Kidney tubule cell (primary cell): ENCODE measurements around the gene FAM89B.
"Not testable (repeated sequence)": the region's sequence is repeated elsewhere in the genome, so short reads cannot be mapped to it uniquely, and the experiment has no call there.

ENCODE experiments used
- DNase-seq: peaks from one replicate; pipeline ENCODE4 v3.0.0-alpha.2; 2018; ENCODE audit warnings: low spot score

The FAM89B gene

DNA sequence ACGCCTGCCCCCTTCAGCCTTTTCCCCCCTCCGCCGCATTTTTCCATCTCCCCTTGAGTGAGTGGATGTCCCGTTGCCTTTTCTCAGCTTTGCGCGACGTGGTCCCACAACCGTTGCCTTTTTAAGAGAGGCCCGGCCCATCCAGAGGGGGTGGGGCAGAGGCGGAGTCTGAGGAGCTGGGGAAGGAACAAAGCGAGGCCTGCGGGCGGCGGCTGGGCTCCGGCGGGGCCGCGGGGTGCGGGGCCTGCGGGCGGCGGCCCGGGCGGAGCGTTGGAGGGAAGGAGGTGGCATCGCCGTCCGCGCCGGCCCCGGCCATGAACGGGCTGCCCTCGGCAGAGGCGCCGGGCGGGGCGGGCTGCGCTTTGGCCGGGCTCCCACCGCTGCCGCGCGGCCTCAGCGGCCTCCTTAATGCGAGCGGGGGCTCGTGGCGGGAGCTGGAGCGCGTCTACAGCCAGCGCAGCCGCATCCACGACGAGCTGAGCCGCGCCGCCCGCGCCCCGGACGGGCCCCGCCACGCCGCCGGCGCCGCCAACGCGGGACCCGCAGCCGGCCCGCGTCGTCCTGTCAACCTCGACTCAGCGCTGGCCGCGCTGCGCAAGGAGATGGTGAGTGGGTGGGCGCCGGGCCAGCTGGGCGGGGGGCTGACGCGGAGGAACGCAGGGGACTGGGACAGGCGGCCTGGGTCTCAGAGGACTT is at the start of gene FAM89B:
TSS of gene FAM89B (plus strand) at position 183 of the 696 bp plus-strand sequence. CDS start at position 315, 132 bp downstream.
- peak; percentile 84 for DNase-seq

DNA sequence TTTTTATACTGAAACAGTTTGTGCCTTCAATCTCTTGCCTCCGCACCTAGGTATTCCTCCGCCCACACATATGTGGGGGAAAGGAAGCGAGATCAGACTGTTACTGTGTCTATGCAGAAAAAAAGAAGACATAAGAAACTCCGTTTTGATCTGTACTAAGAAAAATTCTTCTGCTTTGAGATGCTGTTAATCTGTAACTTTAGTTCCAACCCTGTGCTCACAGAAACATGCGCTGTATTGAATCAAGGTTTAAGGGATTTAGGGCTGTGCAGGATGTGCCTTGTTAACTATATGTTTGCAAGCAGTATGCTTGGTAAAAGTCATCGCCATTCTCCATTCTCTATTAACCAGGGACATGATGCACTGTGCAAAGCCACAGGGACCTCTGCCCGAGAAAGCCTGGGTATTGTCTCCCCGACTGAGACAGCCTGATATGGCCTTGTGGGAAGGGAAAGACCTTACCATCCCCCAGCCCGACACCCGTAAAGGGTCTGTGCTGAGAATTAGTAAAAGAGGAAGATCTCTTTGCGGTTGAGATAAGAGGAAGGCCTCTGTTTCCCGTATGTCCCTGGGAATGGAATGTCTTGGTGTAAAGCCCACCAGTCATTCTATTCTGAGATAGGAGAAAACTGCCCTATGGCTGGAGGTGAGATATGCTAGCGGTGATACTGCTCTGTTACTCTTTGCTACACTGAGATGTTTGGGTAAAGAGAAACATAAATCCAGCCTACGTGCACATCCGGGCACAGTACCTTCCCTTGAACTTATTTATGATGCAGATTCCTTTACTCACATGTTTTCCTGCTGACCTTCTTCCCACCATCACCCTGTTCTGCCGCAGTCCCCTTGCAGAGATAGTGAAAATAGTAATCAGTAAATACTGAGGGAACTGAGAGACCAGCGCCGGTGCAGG is 49.4 kb upstream of the FAM89B start:
- DNase-seq, result peak; percentile 69

DNA sequence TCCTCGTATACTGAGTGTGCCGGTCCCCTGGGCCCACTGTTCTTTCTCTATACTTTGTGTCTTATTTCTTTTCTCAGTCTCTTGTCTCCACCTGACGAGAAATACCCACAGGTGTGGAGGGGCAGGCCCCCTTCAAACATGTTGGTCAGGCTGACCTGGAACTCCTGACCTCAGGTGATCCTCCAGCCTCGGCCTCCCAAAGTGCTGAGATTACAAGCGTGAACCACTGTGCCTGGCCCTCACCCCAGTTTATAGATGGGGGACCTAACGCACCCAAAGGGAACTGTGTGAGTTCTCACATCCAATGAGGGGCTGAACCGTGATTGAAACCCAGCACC is 48.7 kb upstream of the FAM89B start:
- not testable (repeated sequence) for DNase-seq

DNA sequence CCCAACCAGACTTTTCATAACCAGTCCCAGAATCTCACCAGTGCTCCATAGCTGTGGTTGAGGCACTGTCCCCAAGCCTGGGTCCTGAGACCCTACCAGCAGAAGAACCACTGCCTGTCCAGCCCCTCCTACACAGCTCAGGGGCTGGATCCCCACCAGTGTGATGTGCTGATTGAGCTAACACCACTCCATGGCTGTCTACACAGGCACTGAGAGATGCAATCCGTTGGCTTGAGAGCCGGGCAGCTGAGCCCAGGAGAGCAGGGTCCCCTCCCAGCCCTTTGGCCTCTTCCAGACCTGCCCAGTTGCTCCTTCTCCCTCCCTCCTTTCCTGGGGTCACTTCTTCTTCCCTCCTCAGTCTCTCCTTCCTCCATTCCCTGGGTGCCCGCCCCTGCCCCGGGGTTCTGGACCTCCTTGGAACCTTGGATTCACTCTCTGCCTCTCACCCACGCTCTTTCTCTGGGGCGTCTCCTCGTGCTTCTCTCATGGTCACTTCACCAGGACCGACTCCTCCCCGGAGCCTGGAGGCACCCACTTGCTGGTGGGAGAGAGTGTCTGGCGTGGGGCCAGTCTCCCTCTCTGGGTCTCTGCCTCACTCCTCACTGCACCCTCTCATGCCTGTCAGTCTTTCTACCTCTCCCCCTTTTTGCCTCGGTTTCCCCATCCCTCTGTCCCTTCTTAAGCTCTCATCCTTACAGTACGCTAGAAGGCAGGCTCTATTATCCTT is 48.2 kb upstream of the FAM89B start:
- no peak for DNase-seq

DNA sequence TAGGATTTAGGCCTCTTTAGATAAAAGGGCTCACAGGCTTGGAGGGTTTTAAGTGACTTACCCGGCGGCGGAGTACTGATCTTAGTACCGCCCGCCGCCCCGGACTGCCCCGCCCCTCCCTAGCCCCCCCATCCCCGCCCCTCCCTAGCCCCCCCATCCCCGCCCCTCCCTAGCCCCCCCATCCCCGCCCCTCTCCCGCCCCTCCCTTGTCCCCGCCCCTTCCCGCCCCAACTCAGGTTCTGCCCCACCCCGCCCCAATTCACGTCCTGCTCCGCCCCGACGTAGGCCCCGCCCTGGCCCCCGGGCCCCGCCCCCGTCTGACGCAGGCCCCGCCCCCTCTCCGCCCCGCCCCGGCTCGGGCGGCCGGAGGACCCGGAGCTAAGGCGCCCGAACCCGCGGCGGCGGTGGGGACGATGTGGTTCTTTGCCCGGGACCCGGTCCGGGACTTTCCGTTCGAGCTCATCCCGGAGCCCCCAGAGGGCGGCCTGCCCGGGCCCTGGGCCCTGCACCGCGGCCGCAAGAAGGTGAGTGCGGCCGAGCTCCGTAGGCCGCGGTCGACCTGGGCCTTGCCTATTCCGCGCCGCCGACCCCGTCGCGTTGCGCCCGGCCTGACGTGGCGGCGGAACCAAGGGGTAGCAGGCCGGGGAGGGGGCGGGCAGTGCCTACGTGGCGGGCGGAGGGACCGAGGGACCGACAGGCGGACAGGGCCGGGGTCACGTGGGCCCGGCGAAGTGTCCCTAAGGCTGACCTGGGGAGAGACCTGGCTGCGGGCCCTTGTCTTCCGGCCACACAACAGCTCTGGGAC is 47.4 kb upstream of the FAM89B start, which contains the start of gene SCYL1:
TSS of gene SCYL1 (plus strand) at position 343 of the 805 bp plus-strand sequence. CDS start at position 414, 71 bp downstream.
- DNase-seq, result peak; percentile 77

DNA sequence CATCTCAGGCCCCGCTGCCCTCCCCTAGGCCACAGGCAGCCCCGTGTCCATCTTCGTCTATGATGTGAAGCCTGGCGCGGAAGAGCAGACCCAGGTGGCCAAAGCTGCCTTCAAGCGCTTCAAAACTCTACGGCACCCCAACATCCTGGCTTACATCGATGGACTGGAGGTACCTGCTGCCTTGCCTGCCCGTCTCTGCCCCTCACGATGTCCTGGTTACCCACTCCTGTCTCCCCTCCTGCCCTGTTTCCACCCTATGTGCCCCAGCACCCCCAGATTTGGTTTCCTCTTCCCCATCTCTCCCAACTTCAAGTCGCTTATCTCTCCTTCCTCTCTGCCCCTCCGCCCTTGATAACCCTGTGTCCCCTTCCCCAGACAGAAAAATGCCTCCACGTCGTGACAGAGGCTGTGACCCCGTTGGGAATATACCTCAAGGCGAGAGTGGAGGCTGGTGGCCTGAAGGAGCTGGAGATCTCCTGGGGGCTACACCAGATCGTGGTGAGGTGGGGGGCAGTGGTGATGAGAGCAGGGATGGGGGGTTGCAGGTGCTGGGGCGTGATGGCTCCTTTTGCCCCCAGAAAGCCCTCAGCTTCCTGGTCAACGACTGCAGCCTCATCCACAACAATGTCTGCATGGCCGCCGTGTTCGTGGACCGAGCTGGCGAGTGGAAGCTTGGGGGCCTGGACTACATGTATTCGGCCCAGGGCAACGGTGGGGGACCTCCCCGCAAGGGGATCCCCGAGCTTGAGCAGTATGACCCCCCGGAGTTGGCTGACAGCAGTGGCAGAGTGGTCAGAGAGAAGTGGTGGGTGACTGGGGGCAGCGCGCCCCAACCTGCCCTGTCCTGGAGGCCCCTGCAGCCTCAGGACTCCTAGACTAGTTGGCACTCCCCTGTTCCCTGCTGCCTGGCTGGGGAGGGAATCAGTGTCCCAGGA is 46.5 kb upstream of the FAM89B start:
- no peak for DNase-seq

DNA sequence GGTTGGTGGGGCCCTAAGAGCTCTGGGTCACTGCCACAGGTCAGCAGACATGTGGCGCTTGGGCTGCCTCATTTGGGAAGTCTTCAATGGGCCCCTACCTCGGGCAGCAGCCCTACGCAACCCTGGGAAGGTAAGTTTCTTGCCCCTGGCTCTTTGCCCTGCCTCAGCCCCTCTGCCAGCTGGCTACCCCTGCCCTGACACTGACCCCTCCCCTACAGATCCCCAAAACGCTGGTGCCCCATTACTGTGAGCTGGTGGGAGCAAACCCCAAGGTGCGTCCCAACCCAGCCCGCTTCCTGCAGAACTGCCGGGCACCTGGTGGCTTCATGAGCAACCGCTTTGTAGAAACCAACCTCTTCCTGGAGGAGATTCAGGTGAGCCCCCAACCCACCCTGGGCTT is 45.6 kb upstream of the FAM89B start:
- no peak for DNase-seq

DNA sequence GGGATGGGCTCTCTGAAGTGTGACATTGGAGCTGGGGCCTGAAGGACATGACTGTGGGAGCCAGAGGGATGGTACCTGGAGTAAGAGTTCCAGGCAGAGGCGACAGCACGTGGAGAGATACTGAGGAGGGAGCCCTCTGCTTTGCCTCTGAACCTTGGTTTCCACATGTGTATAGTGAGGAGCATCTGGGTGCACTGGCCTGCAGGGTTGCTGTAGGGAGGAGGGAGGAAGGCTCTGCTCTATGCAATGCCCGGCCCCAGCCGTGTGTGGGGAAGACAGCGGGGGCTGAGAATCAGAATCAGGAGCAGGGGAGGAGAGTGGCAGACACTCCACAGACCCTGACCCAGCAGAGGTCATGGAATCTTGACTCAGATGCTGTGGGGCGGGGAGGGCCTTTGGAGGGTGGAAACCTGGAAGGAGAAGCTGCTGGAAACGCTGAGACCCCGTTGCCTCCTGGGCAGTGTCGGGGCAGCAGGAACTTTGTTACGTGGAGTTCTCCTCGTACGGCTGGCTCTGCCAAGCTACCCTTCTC is 43.5 kb upstream of the FAM89B start:
- DNase-seq, result no peak

DNA sequence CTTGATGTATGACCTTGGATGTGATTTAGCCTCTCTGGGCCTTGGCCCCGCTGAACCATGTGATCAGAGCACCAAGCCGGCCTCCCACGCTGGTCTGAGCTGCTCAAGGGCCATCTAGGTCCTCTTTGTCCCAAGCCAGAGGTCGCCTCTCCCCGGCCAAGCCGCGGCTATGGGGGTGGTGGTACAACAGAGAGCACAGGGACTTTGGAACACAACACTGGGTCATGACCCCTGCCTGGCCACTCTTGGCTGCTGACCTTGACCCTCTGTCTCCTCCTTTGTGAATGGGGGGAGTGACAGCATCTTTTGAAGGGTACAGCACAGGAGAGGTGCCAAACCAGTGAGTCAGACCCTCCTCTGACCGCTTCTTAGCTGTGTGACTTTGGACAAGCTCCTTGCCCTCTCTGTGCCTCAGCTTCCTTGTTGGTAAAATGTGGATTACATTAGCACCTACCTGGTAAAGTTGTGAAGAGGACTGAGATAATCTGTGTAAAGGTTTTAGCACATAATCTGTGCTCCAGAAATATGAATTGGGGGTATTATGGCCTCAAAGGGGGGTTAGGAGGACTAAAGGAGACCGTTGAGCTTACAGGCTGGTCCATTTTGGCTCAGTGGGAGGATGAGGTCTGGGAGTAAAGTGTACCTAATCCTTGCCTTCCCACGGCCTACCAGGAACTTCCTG is 42.7 kb upstream of the FAM89B start:
- no peak for DNase-seq

DNA sequence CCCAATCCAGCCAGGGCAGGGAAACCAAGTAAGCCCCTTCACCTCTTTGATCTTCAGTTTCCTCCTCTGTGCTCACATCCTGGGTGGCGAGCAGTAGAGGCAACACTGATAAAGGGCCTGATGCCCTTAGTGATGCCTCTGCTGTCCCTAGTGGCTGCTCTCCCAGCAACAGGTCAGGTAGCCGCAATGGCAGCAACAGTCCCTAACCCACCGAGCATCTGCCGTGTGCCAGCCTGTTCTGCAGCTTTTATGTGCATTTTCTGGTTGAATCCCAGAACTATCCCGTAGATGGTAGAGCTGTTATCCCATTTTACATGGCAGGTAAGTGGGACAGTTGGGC is 42.2 kb upstream of the FAM89B start:
- no peak for DNase-seq

DNA sequence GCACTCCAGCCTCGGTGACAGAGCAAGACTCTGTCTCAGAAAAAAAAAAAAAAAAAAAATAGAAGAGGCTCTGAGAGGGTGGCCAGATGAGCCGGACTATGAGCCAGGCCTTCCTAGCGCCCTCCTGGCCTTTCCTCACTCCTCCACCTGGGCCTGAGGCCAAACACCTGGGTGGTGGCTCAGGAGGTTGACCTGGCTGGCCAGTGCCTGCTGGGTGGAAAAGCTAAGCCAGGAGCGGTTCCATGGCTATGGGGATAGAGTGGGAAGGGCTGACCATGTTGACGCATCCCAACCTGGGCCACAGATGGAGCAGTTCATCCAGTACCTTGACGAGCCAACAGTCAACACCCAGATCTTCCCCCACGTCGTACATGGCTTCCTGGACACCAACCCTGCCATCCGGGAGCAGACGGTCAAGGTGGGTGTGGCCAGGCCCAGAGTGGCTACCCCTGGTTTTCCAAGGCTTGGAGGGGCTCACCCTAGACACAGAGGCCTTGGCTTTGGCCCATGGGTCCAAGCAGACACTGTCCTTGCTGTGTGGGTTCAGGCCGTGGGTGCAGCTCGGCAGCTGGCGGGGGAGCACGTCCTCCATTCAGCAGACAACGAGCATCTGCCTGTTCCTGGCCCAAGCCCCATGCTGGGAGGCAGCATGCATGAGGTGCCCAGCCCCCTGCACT is 39.8 kb upstream of the FAM89B start:
- no peak for DNase-seq

DNA sequence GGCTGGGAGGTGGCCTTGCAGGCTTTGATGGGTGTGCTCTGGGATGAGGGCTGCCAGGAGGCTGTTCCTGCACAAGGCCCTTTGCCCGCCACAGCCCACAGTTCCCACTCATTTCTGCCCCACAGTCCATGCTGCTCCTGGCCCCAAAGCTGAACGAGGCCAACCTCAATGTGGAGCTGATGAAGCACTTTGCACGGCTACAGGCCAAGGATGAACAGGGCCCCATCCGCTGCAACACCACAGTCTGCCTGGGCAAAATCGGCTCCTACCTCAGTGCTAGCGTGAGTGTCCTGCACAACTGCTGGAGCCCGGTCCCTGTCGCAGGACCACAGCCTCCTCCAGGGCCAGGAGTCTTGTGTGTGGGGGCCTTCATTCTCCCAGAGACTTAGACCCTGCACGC is 37.2 kb upstream of the FAM89B start:
- DNase-seq, result no peak

DNA sequence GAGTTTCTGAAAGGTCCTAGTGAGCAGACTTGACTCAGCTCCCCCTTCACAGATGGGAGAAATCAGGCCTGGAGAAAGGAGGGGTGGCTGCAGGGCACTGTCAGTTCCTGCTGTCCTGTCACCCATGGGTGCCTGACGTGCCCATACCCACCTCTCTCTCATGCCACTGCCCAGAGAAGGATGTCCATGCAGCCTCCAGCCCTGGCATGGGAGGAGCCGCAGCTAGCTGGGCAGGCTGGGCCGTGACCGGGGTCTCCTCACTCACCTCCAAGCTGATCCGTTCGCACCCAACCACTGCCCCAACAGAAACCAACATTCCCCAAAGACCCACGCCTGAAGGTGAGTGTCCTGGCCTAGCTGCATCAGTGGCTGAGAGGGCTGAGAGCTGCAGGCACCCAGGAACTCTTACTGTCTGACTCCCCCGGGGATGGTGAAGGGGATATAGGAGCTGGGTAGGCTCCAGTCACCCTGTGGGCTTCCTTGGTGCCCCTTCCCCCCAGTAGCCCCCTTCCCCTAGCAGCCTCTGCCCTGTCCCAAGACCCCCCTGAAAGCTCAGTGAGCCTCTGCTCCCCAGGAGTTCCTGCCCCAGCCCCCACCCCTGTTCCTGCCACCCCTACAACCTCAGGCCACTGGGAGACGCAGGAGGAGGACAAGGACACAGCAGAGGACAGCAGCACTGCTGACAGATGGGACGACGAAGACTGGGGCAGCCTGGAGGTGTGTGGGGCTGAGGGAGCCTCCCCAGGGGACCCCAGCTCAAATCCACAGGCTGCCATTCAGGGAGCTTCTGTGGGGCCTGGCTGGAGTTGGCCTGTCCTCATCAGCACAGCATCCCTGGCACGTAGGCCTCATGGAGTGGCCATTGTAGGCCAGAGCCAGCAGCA is 35.7 kb upstream of the FAM89B start:
- DNase-seq, result no peak

DNA sequence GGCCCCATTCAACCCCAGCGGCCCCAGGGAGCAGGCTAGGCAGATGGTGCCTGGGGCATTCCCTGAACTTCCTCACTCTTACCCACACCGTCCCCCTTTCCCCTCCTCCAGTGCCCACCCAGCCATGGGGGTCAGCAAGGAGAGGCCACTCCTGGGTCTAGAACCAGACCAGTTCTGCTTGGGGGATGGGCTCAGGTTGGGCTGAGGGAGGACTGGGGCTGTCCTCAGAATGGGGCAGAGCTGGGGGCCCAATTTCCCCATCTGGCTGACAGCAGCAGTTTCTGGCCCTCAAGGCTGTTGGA is 35.1 kb upstream of the FAM89B start:
- DNase-seq, result no peak

DNA sequence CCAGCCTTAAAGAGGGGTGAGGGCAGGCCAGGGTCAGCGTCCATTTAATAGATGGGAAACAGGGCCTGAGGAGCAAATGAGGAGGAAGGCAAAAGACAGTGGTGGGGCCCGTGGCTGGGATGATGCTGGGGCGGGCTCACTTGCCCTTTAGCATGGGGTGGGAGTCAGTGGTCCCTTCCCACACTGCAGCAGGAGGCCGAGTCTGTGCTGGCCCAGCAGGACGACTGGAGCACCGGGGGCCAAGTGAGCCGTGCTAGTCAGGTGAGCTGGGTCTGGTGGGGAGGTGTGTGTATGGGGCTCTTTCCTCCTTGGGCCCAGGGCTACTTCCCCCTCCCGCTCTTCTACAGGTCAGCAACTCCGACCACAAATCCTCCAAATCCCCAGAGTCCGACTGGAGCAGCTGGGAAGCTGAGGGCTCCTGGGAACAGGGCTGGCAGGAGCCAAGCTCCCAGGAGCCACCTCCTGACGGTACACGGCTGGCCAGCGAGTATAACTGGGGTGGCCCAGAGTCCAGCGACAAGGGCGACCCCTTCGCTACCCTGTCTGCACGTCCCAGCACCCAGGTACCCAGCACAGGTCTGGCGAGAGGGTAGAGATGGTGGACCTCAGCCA is 34.6 kb upstream of the FAM89B start:
- no peak for DNase-seq

DNA sequence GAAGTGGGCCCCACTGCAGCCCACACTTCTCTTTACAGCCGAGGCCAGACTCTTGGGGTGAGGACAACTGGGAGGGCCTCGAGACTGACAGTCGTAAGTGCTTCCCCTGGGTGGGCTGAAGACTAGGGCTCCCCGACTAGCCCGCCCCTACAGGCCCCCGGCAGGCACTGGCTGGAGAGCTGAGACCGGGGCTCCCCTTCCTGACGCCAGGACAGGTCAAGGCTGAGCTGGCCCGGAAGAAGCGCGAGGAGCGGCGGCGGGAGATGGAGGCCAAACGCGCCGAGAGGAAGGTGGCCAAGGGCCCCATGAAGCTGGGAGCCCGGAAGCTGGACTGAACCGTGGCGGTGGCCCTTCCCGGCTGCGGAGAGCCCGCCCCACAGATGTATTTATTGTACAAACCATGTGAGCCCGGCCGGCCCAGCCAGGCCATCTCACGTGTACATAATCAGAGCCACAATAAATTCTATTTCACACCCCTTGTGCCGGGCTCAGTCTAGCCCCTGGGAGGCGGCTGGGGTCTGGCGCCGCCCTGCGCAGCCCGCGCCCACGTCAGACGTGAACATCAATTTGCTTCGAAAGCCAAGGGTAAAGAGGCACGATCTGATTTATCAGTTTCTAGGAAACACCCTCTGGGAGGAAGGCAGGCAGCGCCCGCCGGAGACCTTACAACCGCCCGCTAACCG is 34.0 kb upstream of the FAM89B start:
- DNase-seq, result no peak

DNA sequence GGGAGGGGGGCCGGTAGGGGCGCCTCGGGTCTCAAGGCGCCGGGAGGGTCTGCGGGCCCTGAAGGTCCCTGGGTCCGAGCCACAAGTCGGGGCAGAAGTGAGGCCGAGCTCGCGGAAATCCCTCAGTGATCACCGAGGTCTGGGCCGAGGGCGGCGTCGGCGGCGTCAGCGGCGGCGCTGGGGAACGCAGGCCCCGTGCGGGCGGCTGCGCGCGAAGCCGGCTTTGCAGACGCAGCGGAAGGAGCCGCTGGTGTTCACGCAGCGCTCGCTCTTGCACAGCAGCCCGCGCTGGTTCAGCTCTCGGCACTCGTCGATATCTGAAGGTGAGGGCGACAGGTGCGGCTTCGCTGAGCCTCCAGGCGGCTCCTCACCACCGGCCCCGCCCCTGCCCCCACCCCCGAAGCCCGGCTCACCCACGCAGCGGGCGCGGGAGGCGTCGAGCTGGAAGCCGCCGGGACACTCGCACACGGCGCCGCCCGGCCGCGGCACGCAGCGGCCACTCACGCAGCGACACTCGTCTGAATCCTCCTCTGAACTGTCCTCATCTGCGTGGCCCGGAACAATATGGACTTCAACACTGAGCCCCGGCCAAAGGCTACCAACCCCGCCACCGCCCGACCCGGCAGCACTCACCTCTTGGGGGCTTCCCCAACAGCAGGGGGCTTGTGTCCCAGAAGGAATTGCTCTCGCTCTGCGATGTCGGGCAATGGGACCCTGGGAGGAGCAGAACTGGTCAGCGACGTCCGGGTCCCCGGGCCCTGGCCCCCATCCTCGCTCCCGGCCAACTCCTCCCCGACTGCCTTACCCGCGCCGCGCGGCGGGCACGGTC is 33.2 kb upstream of the FAM89B start:
- no peak for DNase-seq
